Neuron (in vitro differentiated cells): ENCODE data around the gene MTMR2.
"Not testable (repeated sequence)": the region's sequence is repeated elsewhere in the genome, so short reads cannot be mapped to it uniquely, and the experiment has no call there.

ENCODE experiments used
- H2AFZ ChIP-seq: one replicate; pipeline ENCODE4 v1.6.1; 2013; ENCODE audit warnings: low read depth, mild to moderate bottlenecking, inconsistent platforms, low read length, moderate library complexity
- H3K27me3 ChIP-seq: one replicate; pipeline ENCODE4 v1.6.1; 2013; ENCODE audit warnings: low read length; ENCODE audit not compliant: insufficient read depth
- H3K36me3 ChIP-seq: one replicate; pipeline ENCODE4 v1.6.1; 2013; ENCODE audit warnings: low read length; ENCODE audit not compliant: insufficient read depth
- H3K4me1 ChIP-seq: one replicate; pipeline ENCODE4 v1.6.1; 2013; ENCODE audit warnings: low read length; ENCODE audit not compliant: insufficient read depth
- H3K4me3 ChIP-seq: 2 replicates; pipeline ENCODE4 v1.5.1; 2013; ENCODE audit warnings: mild to moderate bottlenecking, low read length, moderate library complexity
- H3K9me3 ChIP-seq: one replicate; pipeline ENCODE4 v1.6.1; 2013; ENCODE audit warnings: low read length

The MTMR2 gene

GRCh38 chr11:95816037-95816436, 107.9 kb downstream of the MTMR2 start:
- peaks cover 57% of the 10 kb centered on the region for H3K36me3 ChIP-seq

DNA sequence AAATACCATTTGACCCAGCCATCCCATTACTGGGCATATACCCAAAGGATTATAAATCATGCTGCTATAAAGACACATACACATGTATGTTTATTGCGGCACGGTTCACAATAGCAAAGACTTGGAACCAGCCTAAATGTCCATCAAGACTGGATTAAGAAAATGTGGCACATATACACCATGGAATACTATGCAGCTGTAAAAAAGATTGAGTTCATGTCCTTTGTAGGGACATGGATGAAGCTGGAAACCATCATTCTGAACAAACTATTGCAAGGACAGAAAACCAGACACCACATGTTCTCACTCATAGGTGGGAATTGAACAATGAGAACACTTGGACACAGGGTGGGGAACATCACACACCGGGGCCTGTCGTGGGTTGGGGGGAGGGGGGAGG, 112.9 kb downstream of the MTMR2 start:
- H2AFZ ChIP-seq, H3K4me3 ChIP-seq, H3K4me1 ChIP-seq, H3K9me3 ChIP-seq, H3K27me3 ChIP-seq: not testable (repeated sequence)
- peaks cover 42% of the 10 kb centered on the region for H3K36me3 ChIP-seq

More at GRCh38 chr11:95816037-95816436, 107.9 kb downstream of the MTMR2 start:
- Histone ChIP-seq H2AFZ (no peak overlapping the region), H3K4me1 (no peaks in the 10 kb centered on the region), H3K4me3 (no peak overlapping the region), H3K27me3 (no peaks in the 10 kb centered on the region), H3K9me3 (no peaks in the 10 kb centered on the region)

DNA sequence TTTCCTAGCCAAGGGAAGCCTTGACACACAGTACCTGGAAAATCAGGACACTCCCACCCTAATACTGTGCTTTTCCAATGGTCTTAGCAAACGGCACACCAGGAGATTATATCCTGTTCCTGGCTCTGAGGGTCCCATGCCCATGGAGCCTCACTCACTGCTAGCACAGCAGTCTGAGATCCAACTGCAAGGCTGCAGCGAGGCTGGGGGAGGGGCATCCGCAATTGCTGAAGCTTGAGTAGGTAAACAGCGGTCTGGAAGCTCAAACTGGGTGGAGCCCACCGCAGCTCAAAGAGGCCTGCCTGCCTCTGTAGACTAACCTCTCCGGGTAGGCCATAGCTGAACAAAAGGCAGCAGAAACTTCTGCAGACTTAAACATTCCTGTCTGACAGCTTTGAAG, 117.4 kb downstream of the MTMR2 start:
- Histone ChIP-seq H3K9me3 (peaks cover 11% of the 10 kb centered on the region), H3K36me3 (peaks cover 52% of the 10 kb centered on the region)
- not testable (repeated sequence) for H3K4me3 ChIP-seq, H3K4me1 ChIP-seq, H3K27me3 ChIP-seq, H2AFZ ChIP-seq

GRCh38 chr11:95805869-95806268, 118.0 kb downstream of the MTMR2 start:
- no peak overlapping the region for H3K4me3 ChIP-seq
- peaks cover 11% of the 10 kb centered on the region for H3K9me3 ChIP-seq
- H2AFZ ChIP-seq: no peak overlapping the region
- no peaks in the 10 kb centered on the region for H3K4me1 ChIP-seq
- no peaks in the 10 kb centered on the region for H3K27me3 ChIP-seq
- H3K36me3 ChIP-seq: peaks cover 58% of the 10 kb centered on the region

DNA sequence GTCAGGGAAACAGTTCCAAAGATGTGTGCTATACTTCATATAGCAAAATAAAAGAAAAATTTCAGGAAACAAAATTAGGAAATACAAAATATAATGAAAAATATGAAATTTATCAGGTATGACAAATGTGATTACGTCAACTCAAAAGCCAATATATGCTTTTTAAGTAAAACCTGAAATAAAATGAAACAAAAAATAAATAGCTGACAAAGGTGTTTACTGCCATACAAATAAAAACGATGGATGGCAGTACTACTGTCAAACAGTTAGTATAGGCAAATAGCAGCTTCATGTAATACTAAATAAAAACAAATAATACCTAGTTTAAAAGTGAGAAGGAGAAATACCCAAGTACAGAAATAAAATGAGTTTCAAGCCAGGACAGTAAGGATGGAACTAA, 119.9 kb downstream of the MTMR2 start:
- Histone ChIP-seq H3K4me1 (no peaks in the 10 kb centered on the region), H3K9me3 (peaks cover 11% of the 10 kb centered on the region), H3K27me3 (no peaks in the 10 kb centered on the region), H3K36me3 (peaks cover 75% of the 10 kb centered on the region), H2AFZ (no peak overlapping the region), H3K4me3 (no peak overlapping the region)

DNA sequence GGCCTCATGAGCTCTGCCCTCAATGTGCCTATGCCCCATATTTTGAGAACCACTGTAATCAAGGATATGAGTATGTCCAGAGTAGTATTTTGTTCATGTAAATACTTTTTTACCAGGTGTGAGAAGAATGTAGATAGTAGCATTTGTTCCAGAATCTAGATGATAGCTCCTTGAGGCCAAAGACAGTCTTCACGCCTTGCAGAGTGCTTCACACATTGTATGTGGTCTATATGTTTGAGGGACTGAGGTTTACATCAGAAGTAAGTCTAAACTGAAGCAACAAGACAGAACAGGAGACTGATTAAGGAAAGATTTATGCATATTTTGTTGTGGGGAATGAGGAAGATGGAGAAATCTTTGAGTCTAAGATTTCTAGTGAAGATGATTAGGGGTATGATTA, 121.1 kb downstream of the MTMR2 start:
- H2AFZ ChIP-seq: no peak overlapping the region
- no peaks in the 10 kb centered on the region for H3K4me1 ChIP-seq
- H3K27me3 ChIP-seq: no peaks in the 10 kb centered on the region
- H3K36me3 ChIP-seq: peaks cover 77% of the 10 kb centered on the region
- H3K4me3 ChIP-seq: no peak overlapping the region
- peaks cover 11% of the 10 kb centered on the region for H3K9me3 ChIP-seq

DNA sequence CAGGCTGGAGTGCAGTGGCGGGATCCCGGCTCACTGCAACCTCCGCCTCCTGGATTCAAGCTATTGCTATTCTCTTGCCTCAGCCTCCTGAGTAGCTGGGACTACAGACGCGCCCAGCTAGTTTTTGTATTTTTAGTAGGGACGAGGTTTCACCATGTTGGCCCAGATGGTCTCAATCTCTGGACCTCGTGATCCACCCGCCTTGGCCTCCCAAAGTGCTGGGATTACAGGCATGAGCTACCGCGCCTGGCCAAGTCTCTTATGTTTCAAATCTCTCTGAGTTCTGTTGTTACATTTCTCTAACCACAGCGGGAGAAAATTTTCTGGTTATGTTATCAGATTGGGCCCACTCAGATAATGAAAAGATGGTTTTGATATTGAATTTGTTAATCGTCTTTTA, 123.5 kb downstream of the MTMR2 start:
- Histone ChIP-seq H3K4me3 (no peak overlapping the region), H3K4me1 (no peaks in the 10 kb centered on the region), H3K27me3 (no peaks in the 10 kb centered on the region), H3K36me3 (peaks cover 60% of the 10 kb centered on the region), H3K9me3 (peaks cover 2% of the 10 kb centered on the region), H2AFZ (no peak overlapping the region)

DNA sequence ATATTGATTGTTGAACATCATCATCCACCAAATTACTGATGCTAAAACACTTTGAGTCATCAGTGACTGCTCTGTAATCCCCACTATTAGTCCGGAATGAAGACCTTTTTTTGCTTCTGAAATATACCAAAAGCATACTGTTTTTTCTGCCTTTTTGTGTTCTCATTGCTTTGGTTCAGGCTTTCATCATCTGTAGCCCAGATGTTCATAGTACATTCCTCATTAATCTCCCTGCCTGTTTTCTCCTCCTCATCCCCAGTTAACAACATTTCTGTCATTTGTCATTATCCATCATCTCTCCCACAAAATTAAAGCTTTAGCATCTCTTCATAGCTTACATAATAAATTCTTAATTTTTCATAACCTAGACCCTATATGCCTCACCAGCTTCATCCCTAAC, 124.4 kb downstream of the MTMR2 start:
- Histone ChIP-seq H2AFZ (no peak overlapping the region), H3K4me3 (no peak overlapping the region), H3K4me1 (no peaks in the 10 kb centered on the region), H3K27me3 (no peaks in the 10 kb centered on the region), H3K9me3 (peaks cover 2% of the 10 kb centered on the region), H3K36me3 (peaks cover 53% of the 10 kb centered on the region)

- Histone ChIP-seq H2AFZ (no peak overlapping the region), H3K4me1 (peaks cover 14% of the 10 kb centered on the region), H3K36me3 (peaks cover 30% of the 10 kb centered on the region), H3K9me3 (no peaks in the 10 kb centered on the region), H3K27me3 (no peaks in the 10 kb centered on the region), H3K4me3 (no peak overlapping the region)
Measured at GRCh38 chr11:95796501-95796900, 127.4 kb downstream of the MTMR2 start.

DNA sequence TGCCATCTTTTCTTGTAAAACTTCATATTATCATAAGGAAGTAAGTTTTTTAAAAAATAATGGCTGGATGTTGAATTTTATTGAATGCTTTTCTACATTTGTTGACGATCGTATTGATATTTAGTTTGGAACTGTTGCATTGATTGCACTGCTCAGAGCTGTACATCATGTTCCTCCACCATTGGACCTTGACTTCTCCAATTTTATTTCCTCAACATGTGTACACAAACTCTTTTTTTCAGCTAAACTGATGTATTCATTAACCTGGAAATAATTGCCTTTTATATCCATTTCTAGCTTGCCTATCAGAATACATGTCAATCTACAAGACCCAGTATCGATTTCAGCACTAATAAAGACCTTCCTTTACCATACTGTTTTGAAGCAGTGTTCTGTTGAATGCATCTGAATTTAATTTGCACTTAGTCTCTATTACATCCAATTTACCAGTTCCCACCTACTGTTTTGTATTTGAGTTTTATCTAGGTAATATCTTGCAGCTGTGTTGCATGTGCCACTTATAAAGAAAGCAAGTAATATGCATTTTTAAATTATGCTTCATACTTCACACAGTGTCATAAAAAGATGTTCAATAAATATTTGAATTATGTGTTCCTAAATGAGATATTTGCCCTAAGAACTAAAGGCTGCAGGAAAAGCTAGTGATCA, 128.1 kb downstream of the MTMR2 start:
- H2AFZ ChIP-seq: no peak overlapping the region
- H3K36me3 ChIP-seq: peaks cover 23% of the 10 kb centered on the region
- H3K9me3 ChIP-seq: no peaks in the 10 kb centered on the region
- no peaks in the 10 kb centered on the region for H3K27me3 ChIP-seq
- no peak overlapping the region for H3K4me3 ChIP-seq
- H3K4me1 ChIP-seq: peaks cover 15% of the 10 kb centered on the region

DNA sequence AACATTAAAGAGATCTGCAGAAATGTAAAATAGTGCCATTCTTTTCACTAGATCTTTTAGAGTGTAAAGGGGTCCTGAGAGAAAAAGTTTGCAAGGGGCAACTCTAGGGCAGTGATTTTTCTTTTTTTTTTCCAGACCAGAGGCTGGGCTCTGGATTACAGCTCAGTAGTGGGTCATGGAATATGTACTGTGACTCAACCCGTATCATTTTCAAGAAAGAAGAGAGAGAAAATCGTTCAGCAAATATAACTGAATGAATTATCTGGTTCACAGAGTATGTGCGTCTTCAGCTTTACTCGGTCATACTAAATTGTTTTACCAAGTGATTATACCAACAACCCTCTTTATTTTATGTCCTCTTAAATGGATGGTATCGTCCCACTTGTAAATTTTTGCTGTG, 129.8 kb downstream of the MTMR2 start:
- Histone ChIP-seq H2AFZ (no peak overlapping the region), H3K9me3 (no peaks in the 10 kb centered on the region), H3K4me3 (no peak overlapping the region), H3K36me3 (peaks cover 8% of the 10 kb centered on the region), H3K27me3 (no peaks in the 10 kb centered on the region), H3K4me1 (peaks cover 15% of the 10 kb centered on the region)

DNA sequence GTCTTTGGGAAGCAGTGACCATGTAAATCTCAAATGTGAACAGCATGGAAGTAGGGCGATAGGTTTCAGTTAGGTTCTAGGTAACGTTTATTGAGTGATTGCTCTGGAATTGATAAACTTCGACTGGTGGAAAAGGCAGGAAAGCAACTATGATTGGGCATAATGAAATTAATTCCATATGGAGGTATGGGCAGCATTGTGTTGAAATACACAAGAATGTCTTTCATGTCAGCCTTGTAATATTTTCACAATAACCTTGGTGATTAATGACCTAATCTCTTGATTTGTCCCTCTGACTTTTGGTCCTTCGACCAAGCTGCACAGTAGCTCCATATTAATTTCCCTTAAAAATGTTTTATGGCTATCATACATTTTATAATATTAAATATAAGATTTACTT, 130.8 kb downstream of the MTMR2 start:
- no peak overlapping the region for H3K4me3 ChIP-seq
- peaks cover 5% of the 10 kb centered on the region for H3K36me3 ChIP-seq
- H3K4me1 ChIP-seq: peaks cover 20% of the 10 kb centered on the region
- H3K9me3 ChIP-seq: no peaks in the 10 kb centered on the region
- no peak overlapping the region for H2AFZ ChIP-seq
- H3K27me3 ChIP-seq: no peaks in the 10 kb centered on the region

GRCh38 chr11:95792700-95793099, 131.2 kb downstream of the MTMR2 start:
- H3K9me3 ChIP-seq: no peaks in the 10 kb centered on the region
- peaks cover 9% of the 10 kb centered on the region for H3K36me3 ChIP-seq
- no peak overlapping the region for H3K4me3 ChIP-seq
- no peak overlapping the region for H2AFZ ChIP-seq
- peaks cover 22% of the 10 kb centered on the region for H3K4me1 ChIP-seq
- H3K27me3 ChIP-seq: no peaks in the 10 kb centered on the region

- Histone ChIP-seq H3K27me3 (no peaks in the 10 kb centered on the region), H3K4me3 (peak overlapping the region; percentile 85), H3K36me3 (peaks cover 13% of the 10 kb centered on the region), H2AFZ (no peak overlapping the region), H3K4me1 (peaks cover 22% of the 10 kb centered on the region), H3K9me3 (no peaks in the 10 kb centered on the region)
Measured at GRCh38 chr11:95792200-95792599, 131.7 kb downstream of the MTMR2 start.
